DOHH2 (cell line): ENCODE results near the gene PDPR.

Experiments
- EZH2phosphoT487 ChIP-seq: fragments of 200-600 bp; sonication (generic); IDR thresholded peaks from 2 replicates; pipeline ENCODE4 v1.6.1; 2017; ENCODE audit warnings: borderline replicate concordance, mild to moderate bottlenecking, antibody characterized with exemption, low read length, moderate library complexity, mixed read lengths
- TF ChIP-seq, protein P1 (sequence below): fragments of 200-600 bp; sonication (generic); IDR thresholded peaks from one replicate; pipeline ENCODE4 v1.5.1; 2014; ENCODE audit warnings: antibody characterized with exemption, mild to moderate bottlenecking, low read depth, low read length; ENCODE audit not compliant: poor library complexity, severe bottlenecking

DNA sequence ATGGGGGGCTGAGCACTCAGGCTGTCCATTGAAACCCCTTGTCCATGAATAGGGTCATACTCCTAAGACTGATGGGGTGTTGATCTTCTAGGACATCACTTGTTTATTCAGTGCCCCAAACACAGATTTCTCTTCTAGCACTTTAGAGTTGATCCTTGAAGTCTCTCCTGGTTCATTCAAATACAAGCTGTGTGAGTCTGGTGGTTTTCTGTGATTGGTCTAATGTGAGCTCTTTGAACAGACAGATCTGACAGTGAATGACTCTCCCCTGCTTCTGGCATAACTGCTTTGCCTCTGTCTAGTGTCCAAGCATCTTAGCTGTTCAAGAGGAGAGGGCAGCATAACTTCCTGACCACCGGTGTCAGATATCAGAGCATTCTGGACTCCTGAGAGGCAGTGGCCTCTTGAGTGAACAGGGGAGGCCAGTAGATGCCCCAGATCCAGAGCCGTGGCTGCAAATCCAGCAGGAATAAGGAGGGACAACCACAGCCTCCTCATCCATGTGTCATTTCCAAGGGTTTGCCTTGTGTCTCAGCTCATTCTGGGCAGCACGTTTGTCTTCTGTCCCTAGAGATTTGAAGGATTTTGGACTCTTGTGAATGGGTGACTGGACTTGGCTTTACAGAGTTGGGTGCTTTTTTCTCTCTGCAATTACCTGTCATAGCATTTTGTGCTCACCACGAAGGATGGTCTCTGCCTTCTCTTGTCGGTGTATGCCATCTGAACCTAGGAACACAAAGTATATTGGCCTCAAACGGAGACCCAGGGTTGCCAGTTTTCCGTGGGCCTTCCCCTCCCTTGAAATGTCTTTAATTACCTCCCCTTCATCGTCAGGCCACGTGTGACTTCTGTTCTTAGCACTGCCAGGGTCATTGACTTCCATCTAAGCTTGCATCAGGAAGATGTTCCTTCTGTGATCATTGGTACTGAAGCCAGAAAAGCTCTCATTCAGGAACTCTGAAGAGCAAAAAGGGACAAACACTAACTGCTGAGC lies 45.5 kb downstream of the PDPR start:
- TF ChIP-seq, protein P1, sequence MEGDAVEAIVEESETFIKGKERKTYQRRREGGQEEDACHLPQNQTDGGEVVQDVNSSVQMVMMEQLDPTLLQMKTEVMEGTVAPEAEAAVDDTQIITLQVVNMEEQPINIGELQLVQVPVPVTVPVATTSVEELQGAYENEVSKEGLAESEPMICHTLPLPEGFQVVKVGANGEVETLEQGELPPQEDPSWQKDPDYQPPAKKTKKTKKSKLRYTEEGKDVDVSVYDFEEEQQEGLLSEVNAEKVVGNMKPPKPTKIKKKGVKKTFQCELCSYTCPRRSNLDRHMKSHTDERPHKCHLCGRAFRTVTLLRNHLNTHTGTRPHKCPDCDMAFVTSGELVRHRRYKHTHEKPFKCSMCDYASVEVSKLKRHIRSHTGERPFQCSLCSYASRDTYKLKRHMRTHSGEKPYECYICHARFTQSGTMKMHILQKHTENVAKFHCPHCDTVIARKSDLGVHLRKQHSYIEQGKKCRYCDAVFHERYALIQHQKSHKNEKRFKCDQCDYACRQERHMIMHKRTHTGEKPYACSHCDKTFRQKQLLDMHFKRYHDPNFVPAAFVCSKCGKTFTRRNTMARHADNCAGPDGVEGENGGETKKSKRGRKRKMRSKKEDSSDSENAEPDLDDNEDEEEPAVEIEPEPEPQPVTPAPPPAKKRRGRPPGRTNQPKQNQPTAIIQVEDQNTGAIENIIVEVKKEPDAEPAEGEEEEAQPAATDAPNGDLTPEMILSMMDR, result no peak
- TF ChIP-seq EZH2phosphoT487, result no peak
